AG04450 (cell line): Measurements from ENCODE around the gene HIBCH. TPM values are rescaled to one million over a fixed set of nuclear protein-coding genes. Genes with fewer than 3 reads are reported as not detected.

Experiments
- CTCF ChIA-PET: fragments of 300-600, 350-600 bp; formaldehyde crosslinking; extraction: SDS; loops from one replicate; lab custom pipeline; 2022; ENCODE audit warnings: antibody characterized with exemption, inconsistent platforms; lab: Charles Lee
- POLR2A ChIA-PET: fragments of 350-600 bp; formaldehyde crosslinking; extraction: SDS; loops from one replicate; lab custom pipeline; 2021; ENCODE audit warnings: antibody characterized with exemption, inconsistent platforms; lab: Yijun Ruan, JAX
- DNase-seq: peaks from one replicate; pipeline ENCODE4 v3.0.0-alpha.2; 2011; ENCODE audit warnings: low read depth, low spot score
- H3K27ac ChIP-seq: one replicate; pipeline ENCODE4 v1.5.1; 2012; ENCODE audit warnings: low read depth, low read length, control low read depth
- H3K27me3 ChIP-seq: one replicate; pipeline ENCODE4 v1.6.0; 2012; ENCODE audit warnings: low read length; ENCODE audit not compliant: control insufficient read depth, insufficient read depth
- H3K4me3 ChIP-seq: 2 replicates; pipeline ENCODE4 v1.5.1; 2011; ENCODE audit warnings: mild to moderate bottlenecking, low read depth, low read length, control low read depth
- H3K9me3 ChIP-seq: 2 replicates; pipeline ENCODE4 v1.5.1; 2012; ENCODE audit warnings: low read length; ENCODE audit not compliant: control insufficient read depth, insufficient read depth
- CTCF ChIP-seq: IDR thresholded peaks from 2 replicates; pipeline ENCODE4 v1.5.1; 2011; ENCODE audit warnings: low read depth, low read length, control low read depth, inconsistent platforms
- polyA plus RNA-seq: library from polyadenylated mRNA; depleted of rRNA; stranded (reverse); fragments of >200 nt; gene quantifications from 2 replicates; pipeline ENCODE4 v1.2.3, GENCODE V29; 2011

HIBCH gene
- polyA plus RNA-seq, 1 experiment: 23.8 TPM

- DNase-seq: no peak
- no peak for TF ChIP-seq CTCF
- H3K4me3 ChIP-seq: no peak overlapping the region
- ChIA-PET CTCF (interaction anchor here (0.7 to 1.4 kb wide), 3 partner anchors 19 to 712 kb away, joined by 3 to 8 read pairs (median 6); a partner anchor contains a TSS), POLR2A (no interaction called here)
- H3K9me3 ChIP-seq: no peaks in the 10 kb centered on the region
- no peaks in the 10 kb centered on the region for H3K27me3 ChIP-seq
- H3K27ac ChIP-seq: no peak overlapping the region
Observed at GRCh38 chr2:190199109-190199508, 120.5 kb downstream of the HIBCH start.

- DNase-seq: no peak
- no peak for TF ChIP-seq CTCF
- no peaks in the 10 kb centered on the region for H3K9me3 ChIP-seq
- no peaks in the 10 kb centered on the region for H3K27me3 ChIP-seq
- H3K4me3 ChIP-seq: no peak overlapping the region
- ChIA-PET CTCF (no interaction called here), POLR2A (no interaction called here)
- no peak overlapping the region for H3K27ac ChIP-seq
Observed at GRCh38 chr2:190197143-190197720, 122.4 kb downstream of the HIBCH start.

GRCh38 chr2:190190507-190191162, 129.0 kb downstream of the HIBCH start:
- Histone ChIP-seq H3K9me3 (no peaks in the 10 kb centered on the region), H3K27ac (no peak overlapping the region), H3K4me3 (no peak overlapping the region), H3K27me3 (no peaks in the 10 kb centered on the region)
- no peak for DNase-seq
- ChIA-PET CTCF (no interaction called here), POLR2A (no interaction called here)
- TF ChIP-seq CTCF: no peak

GRCh38 chr2:190188289-190188688, 131.3 kb downstream of the HIBCH start:
- ChIA-PET CTCF (no interaction called here), POLR2A (no interaction called here)
- Histone ChIP-seq H3K27ac (no peak overlapping the region), H3K27me3 (no peaks in the 10 kb centered on the region), H3K4me3 (no peak overlapping the region), H3K9me3 (no peaks in the 10 kb centered on the region)
- DNase-seq: no peak
- no peak for TF ChIP-seq CTCF

- Histone ChIP-seq H3K27ac (no peak overlapping the region), H3K9me3 (no peaks in the 10 kb centered on the region), H3K4me3 (no peak overlapping the region), H3K27me3 (no peaks in the 10 kb centered on the region)
- TF ChIP-seq CTCF: no peak
- DNase-seq: no peak
- POLR2A ChIA-PET: no interaction called here
- CTCF ChIA-PET: no interaction called here
Observed at GRCh38 chr2:190186238-190186637, 133.4 kb downstream of the HIBCH start.
